Panc1 (cell line): ENCODE results near the gene APOE.

ENCODE experiments used
- CTCF ChIP-seq: fragments of 450-650 bp; IDR thresholded peaks from 2 replicates; pipeline ENCODE4 v1.5.1; 2017; ENCODE audit warnings: mild to moderate bottlenecking
- POLR2AphosphoS5 ChIP-seq: IDR thresholded peaks from 2 replicates; pipeline ENCODE4 v1.6.1; 2012; ENCODE audit warnings: mild to moderate bottlenecking, low read depth, low read length, moderate library complexity
- REST ChIP-seq, 2 experiments: IDR thresholded peaks; 2 replicates each; pipeline ENCODE4 v1.6.1; 2011 to 2012; ENCODE audit warnings: low read depth in 2 of 2, control low read depth in 1 of 2, low read length in 1 of 2, mild to moderate bottlenecking in 1 of 2, moderate library complexity in 1 of 2; ENCODE audit not compliant: insufficient read depth in 1 of 2
- TCF7L2 ChIP-seq: IDR thresholded peaks from 2 replicates; pipeline ENCODE4 v1.6.1; 2011; ENCODE audit warnings: mild to moderate bottlenecking, low read depth, low read length, inconsistent platforms

- TF ChIP-seq CTCF (no peak), POLR2AphosphoS5 (no peak), REST (IDR thresholded peaks at IDR 0.05; ENCODE audit: insufficient read depth in 1 of 2, low read depth in 2 of 2, low read length in 1 of 2) (no peak), TCF7L2 (no peak)
Observed at GRCh38 chr19:44908074-44908835, 2.7 kb downstream of the APOE start.
